SK-N-SH (cell line): ENCODE results near the gene IL17A. TPM values are rescaled to one million over a fixed set of nuclear protein-coding genes. Genes with fewer than 3 reads are reported as not detected.

ENCODE experiments used
- polyA plus RNA-seq, 3 experiments: library from polyadenylated mRNA; depleted of rRNA; stranded (reverse); fragments of >200 nt; gene quantifications; 2 replicates each; pipeline ENCODE4 v1.2.3, GENCODE V29; 2012
- small RNA-seq, 7 experiments: library from RNA; depleted of rRNA; stranded (forward); fragments of <200 nt; gene quantifications; one replicate each; pipeline ENCODE3, GENCODE V24; 2012

Gene IL17A
- polyA plus RNA-seq, 1 of the 3 experiments (the other 2 are of a cell fraction) = not detected

Small RNA genes lying within 50 kb of the gene (small RNA-seq; reads per million reads assigned to genes)
- 0 reads per million in 7 experiments for gene MIR133B
- 0 reads per million in 7 experiments for gene MIR206

Other genes with a start within 250 kb of the IL17A start
- gene PKHD1, start 98.8 kb upstream of the IL17A start, polyA plus RNA-seq (2012; rRNA removed) = under 0.01 TPM in 1 of 2 replicates, not detected in the other
- gene IL17F, start 58.1 kb downstream of the IL17A start, polyA plus RNA-seq (2012; rRNA removed) = not detected in 2 replicates
- gene MCM3, start 98.4 kb downstream of the IL17A start, polyA plus RNA-seq (2012; rRNA removed) = 62.4 and 71.4 TPM in 2 replicates
- 2.3 and 2.4 TPM in 2 replicates for gene PAQR8, start 175.8 kb downstream of the IL17A start, polyA plus RNA-seq (2012; rRNA removed)
- 39.4 and 54.3 TPM in 2 replicates for gene EFHC1, start 234.0 kb downstream of the IL17A start, polyA plus RNA-seq (2012; rRNA removed)